ENCODE measurements around the gene C1orf232.
A peak's percentile ranks its signal among the peaks of the same experiment; 100 is the strongest.

The C1orf232 gene

DNA sequence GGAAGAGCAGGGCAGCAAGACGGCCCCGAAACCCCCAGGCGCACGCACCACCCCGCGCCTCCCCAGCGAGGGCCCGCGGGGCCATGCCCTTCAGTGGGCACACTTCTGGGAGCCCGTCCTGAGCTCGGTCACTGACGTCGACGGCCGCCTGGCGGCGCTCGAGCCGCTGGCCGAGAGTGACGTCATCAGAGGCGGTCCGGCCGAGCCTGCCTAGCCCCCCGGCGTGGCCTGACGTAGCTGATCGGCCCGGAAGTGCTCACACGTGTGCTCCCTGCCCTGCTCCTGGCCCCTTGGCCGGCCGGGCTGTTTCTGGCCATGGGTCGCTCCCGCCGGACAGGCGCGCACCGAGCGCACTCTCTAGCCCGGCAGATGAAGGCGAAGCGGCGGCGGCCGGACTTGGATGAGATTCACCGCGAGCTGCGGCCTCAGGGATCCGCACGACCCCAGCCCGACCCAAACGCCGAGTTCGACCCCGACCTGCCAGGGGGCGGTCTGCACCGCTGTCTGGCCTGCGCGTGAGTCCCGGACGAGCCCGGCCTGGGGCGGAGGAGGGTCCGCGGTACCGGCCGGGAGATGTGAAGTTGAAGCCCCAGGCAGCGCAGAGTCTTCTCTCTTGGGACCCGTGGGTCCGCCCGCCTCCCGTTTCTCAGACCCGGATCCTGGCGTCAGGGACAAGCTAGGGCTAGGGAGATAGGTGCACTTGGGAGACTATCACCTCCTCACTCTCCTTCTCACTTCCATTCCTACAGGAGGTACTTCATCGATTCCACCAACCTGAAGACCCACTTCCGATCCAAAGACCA, 1.1 kb upstream of the C1orf232 start, which contains the start of gene ZNF593:
ZNF593 (plus strand) TSS at position 240 of the 803 bp plus-strand sequence; CDS start at position 316, 76 bp downstream.
- DNase-seq (ENCODE audit: low read depth): peak; percentile 57
- TF ChIP-seq, protein P1, sequence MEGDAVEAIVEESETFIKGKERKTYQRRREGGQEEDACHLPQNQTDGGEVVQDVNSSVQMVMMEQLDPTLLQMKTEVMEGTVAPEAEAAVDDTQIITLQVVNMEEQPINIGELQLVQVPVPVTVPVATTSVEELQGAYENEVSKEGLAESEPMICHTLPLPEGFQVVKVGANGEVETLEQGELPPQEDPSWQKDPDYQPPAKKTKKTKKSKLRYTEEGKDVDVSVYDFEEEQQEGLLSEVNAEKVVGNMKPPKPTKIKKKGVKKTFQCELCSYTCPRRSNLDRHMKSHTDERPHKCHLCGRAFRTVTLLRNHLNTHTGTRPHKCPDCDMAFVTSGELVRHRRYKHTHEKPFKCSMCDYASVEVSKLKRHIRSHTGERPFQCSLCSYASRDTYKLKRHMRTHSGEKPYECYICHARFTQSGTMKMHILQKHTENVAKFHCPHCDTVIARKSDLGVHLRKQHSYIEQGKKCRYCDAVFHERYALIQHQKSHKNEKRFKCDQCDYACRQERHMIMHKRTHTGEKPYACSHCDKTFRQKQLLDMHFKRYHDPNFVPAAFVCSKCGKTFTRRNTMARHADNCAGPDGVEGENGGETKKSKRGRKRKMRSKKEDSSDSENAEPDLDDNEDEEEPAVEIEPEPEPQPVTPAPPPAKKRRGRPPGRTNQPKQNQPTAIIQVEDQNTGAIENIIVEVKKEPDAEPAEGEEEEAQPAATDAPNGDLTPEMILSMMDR (IDR thresholded peaks at IDR 0.05; ENCODE audit: low read depth, low read length, missing control alignments): peak; percentile 84
- H3K4me3 ChIP-seq (ENCODE audit: low read depth, low read length): peak within 1 kb of the TSS; percentile 91
- in situ Hi-C loops (cut with HindIII; ENCODE audit: low sequenced_read_pairs): no loop called here

DNA sequence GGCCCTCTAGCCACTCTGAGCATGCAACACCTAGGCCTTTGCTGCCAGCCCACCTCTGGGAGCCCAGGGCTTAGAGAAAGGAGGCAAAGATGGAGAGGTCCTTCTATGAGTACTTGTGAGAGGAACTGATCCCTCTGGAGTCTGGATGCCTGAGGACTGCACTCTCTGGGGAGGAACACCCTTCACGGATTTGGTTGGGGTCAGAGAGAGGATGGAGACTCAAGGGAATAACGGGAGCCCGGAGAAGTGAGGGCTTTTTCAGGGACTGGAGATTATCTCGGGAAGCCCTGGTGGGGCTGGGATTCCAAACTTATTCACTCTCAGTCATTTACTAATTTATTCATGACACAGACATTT, 413 bp upstream of the C1orf232 start:
- in situ Hi-C loops (cut with HindIII; ENCODE audit: low sequenced_read_pairs): no loop called here

DNA sequence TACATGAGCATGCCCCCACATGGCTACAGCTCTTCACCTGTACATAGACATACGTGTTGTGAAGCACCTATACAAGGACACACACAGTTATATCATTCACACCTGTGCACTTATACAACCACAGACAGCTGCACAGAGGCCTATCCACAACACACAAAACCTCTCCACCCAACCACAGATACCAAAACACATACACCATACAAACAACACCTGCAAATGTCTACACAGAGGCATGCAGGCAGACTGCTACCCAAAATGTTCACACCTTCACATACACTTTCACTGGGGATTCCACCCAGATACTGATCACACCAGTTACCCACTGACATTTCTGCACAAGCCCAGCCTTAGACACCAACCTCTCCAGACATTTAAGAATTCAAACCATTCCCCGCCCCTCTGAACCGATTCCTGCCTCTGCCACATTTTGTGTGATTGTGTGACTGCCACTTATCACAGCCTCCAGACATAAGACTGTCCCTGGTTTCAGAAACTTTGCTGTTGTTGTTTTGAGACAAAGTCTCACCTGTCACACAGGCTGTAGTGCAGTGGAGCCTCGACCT, 2.0 kb downstream of the C1orf232 start:
- H3K4me3 ChIP-seq (ENCODE audit: low read depth, low read length): no peak overlapping the region
- TF ChIP-seq, protein P1 (IDR thresholded peaks at IDR 0.05; ENCODE audit: low read depth, low read length, missing control alignments): no peak
- DNase-seq (ENCODE audit: low read depth): no peak
- in situ Hi-C loops (cut with HindIII; ENCODE audit: low sequenced_read_pairs): no loop called here

More for the DNA sequence above, 413 bp upstream of the C1orf232 start:
- DNase-seq (ENCODE audit: low read depth): no peak
- TF ChIP-seq, protein P1 (IDR thresholded peaks at IDR 0.05; ENCODE audit: low read depth, low read length, missing control alignments): no peak
- H3K4me3 ChIP-seq (ENCODE audit: low read depth, low read length): peak overlapping the region; percentile 91

DNA sequence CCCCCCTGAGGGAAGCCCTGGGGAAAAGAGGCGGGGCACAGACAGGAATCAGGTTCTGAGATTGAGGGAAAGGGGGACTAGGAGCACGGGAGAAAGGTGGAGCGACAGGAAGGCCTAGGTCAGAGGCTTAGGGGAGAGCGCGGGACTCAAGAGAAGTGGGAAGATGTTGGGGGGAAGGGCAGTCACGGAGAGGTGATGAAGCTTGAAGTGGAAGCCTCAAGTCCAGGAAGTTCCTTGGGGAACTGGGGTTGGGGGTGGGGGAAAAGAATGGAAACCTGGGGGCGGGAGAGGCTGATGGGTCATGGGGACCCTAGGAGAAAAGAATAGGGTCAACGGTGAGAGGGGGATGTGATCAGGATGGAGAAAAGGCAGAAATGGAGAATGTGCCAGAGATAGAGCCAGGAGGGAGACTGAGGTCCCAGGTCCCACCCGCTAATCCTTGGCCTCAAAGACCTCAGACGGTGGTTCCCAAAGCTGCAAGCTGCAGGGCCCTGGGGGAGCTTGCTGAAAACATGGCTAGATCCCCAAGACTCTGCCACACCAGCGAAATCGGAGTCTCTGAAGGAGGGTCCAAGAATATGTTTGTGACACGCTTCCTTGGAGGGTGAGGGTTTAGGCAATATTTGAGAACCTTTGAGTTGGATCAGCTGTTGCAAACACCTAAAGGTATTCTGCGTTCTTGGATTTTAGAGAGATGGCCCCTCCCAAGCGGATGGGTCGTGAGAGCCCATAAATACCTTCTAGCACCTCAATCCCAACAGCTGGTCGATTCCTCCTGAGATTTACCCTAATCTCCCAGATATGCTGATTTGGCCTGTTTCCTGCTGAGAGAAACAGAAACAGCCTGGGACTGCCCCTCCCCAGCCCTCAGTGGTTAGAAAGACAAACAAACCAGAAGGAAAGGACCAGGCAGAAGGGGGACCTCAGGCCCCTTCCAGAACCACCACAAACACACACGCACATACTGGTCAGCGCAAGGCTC, 3.6 kb downstream of the C1orf232 start:
- in situ Hi-C loops (cut with HindIII; ENCODE audit: low sequenced_read_pairs): no loop called here
- no peak overlapping the region for H3K4me3 ChIP-seq (ENCODE audit: low read depth, low read length)
- TF ChIP-seq, protein P1 (IDR thresholded peaks at IDR 0.05; ENCODE audit: low read depth, low read length, missing control alignments): no peak
- no peak for DNase-seq (ENCODE audit: low read depth)

DNA sequence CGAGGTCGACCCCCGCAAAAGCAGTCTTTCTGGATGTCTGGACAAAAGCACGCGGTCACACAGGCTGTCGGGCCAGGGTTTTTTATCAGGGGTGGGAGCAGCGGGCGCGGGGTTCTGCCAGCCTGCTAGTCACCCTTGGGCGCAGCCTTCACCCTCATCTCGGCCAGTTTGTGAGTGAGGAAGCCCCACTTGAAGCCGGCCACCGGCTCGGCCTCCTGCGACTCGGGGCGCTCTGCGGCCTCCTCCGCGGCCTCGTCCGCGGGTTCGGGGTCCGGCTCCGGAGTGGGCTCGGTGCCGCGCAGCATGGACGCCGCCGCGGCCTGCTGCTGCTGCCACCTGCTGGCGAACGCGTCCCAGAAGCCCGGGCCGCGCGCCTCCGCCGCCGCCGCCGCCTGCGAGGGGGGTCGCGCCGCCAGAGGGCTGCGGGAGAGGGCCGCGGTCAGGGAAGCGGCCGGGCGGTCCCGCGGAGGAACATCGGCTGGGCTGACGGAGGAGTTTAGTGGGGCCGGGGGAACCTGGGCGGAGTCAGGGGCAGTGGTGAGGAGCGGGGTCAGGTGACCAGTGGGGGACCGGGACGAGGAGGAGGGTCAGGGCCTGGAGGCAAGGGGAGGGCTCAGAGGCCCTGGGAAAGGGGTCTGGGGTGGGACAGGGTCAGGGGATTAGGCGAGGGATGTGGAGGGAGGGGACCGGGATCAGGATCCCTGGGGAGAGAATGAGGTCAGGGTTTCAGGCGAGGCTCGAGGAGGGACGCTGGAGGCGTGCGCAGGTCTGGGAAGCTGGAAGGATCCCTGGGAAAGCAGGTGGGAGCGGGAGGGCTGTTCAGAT, 4.5 kb downstream of the C1orf232 start:
- in situ Hi-C loops (cut with HindIII; ENCODE audit: low sequenced_read_pairs): no loop called here

More for the DNA sequence above, 4.5 kb downstream of the C1orf232 start:
- peak overlapping the region; percentile 28 for H3K4me3 ChIP-seq (ENCODE audit: low read depth, low read length)
- TF ChIP-seq, protein P1 (IDR thresholded peaks at IDR 0.05; ENCODE audit: low read depth, low read length, missing control alignments): peak; percentile 27
- no peak for DNase-seq (ENCODE audit: low read depth)

Measured in astrocyte of the cerebellum (primary cell).